ENCODE results near the gene NRTN. TPM values are rescaled to one million over a fixed set of nuclear protein-coding genes. Genes with fewer than 3 reads are reported as not detected.

The NRTN gene
- total and polyA plus RNA-seq, 2 experiments from 2014 or later: 4.0 to 5.5 TPM

DNA sequence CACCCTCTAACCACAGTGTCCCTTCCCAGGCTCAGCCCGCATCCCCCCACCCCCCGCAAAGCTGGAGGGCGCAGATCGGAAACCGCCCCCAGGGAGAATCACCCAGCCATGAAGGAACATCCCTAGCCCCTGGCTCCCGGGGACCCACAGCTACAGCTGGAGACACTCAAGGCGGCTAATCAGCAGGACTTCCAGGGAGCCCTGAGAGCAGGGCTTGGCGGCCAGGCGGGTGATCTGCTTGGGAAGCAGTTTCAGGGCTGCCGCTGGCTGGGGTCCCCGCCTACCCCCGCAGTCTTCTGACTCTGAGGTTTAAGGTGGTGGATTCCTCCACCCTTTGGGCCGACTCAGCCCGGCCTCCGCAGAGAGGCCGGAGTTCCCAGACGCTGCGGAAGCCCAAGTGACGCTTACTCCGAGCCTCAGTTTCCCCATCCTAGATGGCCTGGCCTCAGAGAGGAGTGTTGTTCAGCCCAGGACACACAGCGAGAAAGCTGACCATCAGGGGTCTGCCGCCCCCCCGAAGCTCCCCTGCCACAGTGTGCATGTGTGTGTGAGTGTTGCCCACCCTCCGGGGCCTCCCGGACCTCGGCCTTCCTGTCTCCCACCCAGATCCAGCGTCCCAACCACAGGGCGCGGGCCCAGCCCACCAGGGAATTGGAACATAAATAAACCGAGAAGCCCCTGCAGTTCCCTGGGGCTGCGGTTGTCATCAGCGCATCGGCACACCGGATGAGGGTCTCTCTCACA, 24.9 kb downstream of the NRTN start:
- Histone ChIP-seq H3K9me2 (ENCODE audit: insufficient read depth) (no peaks in the 10 kb centered on the region), H3K4me3 (peak overlapping the region; percentile 86), H3K36me3 (ENCODE audit: insufficient read depth) (no peaks in the 10 kb centered on the region), H3K27me3 (ENCODE audit: insufficient read depth) (no peaks in the 10 kb centered on the region), H3K27ac (ENCODE audit: low read depth) (no peak overlapping the region), H3K4me2 (peak overlapping the region; percentile 97), H3F3A (replicated peaks; ENCODE audit: low read depth) (no peaks in the 10 kb centered on the region), H3K4me1 (ENCODE audit: insufficient read depth) (peaks cover 4% of the 10 kb centered on the region; the same call in 1 of the 2 replicates), H4K20me1 (replicated peaks; ENCODE audit: insufficient read depth) (no peaks in the 10 kb centered on the region), H2AFZ (no peak overlapping the region; the same call in 1 of the 2 replicates), H3K79me2 (replicated peaks; ENCODE audit: insufficient read depth) (no peaks in the 10 kb centered on the region)
- H3K36me3 Mint-ChIP-seq (ENCODE audit: low read depth): no peaks in the 10 kb centered on the region
- ATAC-seq: no peak
- peaks cover 7% of the 10 kb centered on the region for H3K4me1 Mint-ChIP-seq
- peaks cover 22% of the 10 kb centered on the region for H3K27me3 Mint-ChIP-seq (ENCODE audit: insufficient read depth, low read depth, poor library complexity)
- no peak for DNase-seq (ENCODE audit: low spot score)
- H3K4me3 Mint-ChIP-seq: peak overlapping the region; percentile 95
- TF ChIP-seq POLR2AphosphoS5 (IDR thresholded peaks at IDR 0.05; ENCODE audit: low read depth) (no peak), NANOG (IDR thresholded peaks at IDR 0.05; ENCODE audit: borderline replicate concordance) (no peak), ZNF114 (CRISPR knock-in tag; IDR thresholded peaks at IDR 0.05) (no peak), STAT1 (IDR thresholded peaks at IDR 0.05; ENCODE audit: unreplicated experiment) (no peak), ZNF331 (CRISPR knock-in tag; IDR thresholded peaks at IDR 0.05; ENCODE audit: low read depth) (no peak), JUNB (IDR thresholded peaks at IDR 0.05; ENCODE audit: unreplicated experiment) (no peak), CREB1 (CRISPR knock-in tag; IDR thresholded peaks at IDR 0.05; ENCODE audit: low read depth) (no peak), EZH2phosphoT487 (IDR thresholded peaks at IDR 0.05; ENCODE audit: unreplicated experiment) (no peak), EZH2 (IDR thresholded peaks at IDR 0.05; ENCODE audit: low read depth, unreplicated experiment) (no peak)
- TF ChIP-seq, protein P1, sequence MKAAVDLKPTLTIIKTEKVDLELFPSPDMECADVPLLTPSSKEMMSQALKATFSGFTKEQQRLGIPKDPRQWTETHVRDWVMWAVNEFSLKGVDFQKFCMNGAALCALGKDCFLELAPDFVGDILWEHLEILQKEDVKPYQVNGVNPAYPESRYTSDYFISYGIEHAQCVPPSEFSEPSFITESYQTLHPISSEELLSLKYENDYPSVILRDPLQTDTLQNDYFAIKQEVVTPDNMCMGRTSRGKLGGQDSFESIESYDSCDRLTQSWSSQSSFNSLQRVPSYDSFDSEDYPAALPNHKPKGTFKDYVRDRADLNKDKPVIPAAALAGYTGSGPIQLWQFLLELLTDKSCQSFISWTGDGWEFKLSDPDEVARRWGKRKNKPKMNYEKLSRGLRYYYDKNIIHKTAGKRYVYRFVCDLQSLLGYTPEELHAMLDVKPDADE (IDR thresholded peaks at IDR 0.05): no peak
- TF ChIP-seq, protein P2, sequence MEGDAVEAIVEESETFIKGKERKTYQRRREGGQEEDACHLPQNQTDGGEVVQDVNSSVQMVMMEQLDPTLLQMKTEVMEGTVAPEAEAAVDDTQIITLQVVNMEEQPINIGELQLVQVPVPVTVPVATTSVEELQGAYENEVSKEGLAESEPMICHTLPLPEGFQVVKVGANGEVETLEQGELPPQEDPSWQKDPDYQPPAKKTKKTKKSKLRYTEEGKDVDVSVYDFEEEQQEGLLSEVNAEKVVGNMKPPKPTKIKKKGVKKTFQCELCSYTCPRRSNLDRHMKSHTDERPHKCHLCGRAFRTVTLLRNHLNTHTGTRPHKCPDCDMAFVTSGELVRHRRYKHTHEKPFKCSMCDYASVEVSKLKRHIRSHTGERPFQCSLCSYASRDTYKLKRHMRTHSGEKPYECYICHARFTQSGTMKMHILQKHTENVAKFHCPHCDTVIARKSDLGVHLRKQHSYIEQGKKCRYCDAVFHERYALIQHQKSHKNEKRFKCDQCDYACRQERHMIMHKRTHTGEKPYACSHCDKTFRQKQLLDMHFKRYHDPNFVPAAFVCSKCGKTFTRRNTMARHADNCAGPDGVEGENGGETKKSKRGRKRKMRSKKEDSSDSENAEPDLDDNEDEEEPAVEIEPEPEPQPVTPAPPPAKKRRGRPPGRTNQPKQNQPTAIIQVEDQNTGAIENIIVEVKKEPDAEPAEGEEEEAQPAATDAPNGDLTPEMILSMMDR (conservative IDR thresholded peaks at IDR 0.05; ENCODE audit: low read depth in 2 of 2): no peak
- TF ChIP-seq, protein P3, sequence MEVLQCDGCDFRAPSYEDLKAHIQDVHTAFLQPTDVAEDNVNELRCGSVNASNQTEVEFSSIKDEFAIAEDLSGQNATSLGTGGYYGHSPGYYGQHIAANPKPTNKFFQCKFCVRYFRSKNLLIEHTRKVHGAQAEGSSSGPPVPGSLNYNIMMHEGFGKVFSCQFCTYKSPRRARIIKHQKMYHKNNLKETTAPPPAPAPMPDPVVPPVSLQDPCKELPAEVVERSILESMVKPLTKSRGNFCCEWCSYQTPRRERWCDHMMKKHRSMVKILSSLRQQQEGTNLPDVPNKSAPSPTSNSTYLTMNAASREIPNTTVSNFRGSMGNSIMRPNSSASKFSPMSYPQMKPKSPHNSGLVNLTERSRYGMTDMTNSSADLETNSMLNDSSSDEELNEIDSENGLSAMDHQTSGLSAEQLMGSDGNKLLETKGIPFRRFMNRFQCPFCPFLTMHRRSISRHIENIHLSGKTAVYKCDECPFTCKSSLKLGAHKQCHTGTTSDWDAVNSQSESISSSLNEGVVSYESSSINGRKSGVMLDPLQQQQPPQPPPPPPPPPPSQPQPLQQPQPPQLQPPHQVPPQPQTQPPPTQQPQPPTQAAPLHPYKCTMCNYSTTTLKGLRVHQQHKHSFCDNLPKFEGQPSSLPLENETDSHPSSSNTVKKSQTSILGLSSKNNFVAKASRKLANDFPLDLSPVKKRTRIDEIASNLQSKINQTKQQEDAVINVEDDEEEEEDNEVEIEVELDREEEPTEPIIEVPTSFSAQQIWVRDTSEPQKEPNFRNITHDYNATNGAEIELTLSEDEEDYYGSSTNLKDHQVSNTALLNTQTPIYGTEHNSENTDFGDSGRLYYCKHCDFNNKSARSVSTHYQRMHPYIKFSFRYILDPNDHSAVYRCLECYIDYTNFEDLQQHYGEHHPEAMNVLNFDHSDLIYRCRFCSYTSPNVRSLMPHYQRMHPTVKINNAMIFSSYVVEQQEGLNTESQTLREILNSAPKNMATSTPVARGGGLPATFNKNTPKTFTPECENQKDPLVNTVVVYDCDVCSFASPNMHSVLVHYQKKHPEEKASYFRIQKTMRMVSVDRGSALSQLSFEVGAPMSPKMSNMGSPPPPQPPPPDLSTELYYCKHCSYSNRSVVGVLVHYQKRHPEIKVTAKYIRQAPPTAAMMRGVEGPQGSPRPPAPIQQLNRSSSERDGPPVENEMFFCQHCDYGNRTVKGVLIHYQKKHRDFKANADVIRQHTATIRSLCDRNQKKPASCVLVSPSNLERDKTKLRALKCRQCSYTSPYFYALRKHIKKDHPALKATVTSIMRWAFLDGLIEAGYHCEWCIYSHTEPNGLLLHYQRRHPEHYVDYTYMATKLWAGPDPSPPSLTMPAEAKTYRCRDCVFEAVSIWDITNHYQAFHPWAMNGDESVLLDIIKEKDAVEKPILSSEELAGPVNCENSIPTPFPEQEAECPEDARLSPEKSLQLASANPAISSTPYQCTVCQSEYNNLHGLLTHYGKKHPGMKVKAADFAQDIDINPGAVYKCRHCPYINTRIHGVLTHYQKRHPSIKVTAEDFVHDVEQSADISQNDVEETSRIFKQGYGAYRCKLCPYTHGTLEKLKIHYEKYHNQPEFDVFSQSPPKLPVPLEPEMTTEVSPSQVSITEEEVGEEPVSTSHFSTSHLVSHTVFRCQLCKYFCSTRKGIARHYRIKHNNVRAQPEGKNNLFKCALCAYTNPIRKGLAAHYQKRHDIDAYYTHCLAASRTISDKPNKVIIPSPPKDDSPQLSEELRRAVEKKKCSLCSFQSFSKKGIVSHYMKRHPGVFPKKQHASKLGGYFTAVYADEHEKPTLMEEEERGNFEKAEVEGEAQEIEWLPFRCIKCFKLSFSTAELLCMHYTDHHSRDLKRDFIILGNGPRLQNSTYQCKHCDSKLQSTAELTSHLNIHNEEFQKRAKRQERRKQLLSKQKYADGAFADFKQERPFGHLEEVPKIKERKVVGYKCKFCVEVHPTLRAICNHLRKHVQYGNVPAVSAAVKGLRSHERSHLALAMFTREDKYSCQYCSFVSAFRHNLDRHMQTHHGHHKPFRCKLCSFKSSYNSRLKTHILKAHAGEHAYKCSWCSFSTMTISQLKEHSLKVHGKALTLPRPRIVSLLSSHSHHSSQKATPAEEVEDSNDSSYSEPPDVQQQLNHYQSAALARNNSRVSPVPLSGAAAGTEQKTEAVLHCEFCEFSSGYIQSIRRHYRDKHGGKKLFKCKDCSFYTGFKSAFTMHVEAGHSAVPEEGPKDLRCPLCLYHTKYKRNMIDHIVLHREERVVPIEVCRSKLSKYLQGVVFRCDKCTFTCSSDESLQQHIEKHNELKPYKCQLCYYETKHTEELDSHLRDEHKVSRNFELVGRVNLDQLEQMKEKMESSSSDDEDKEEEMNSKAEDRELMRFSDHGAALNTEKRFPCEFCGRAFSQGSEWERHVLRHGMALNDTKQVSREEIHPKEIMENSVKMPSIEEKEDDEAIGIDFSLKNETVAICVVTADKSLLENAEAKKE (CRISPR knock-in tag; IDR thresholded peaks at IDR 0.05): no peak
- TF ChIP-seq, protein P4, sequence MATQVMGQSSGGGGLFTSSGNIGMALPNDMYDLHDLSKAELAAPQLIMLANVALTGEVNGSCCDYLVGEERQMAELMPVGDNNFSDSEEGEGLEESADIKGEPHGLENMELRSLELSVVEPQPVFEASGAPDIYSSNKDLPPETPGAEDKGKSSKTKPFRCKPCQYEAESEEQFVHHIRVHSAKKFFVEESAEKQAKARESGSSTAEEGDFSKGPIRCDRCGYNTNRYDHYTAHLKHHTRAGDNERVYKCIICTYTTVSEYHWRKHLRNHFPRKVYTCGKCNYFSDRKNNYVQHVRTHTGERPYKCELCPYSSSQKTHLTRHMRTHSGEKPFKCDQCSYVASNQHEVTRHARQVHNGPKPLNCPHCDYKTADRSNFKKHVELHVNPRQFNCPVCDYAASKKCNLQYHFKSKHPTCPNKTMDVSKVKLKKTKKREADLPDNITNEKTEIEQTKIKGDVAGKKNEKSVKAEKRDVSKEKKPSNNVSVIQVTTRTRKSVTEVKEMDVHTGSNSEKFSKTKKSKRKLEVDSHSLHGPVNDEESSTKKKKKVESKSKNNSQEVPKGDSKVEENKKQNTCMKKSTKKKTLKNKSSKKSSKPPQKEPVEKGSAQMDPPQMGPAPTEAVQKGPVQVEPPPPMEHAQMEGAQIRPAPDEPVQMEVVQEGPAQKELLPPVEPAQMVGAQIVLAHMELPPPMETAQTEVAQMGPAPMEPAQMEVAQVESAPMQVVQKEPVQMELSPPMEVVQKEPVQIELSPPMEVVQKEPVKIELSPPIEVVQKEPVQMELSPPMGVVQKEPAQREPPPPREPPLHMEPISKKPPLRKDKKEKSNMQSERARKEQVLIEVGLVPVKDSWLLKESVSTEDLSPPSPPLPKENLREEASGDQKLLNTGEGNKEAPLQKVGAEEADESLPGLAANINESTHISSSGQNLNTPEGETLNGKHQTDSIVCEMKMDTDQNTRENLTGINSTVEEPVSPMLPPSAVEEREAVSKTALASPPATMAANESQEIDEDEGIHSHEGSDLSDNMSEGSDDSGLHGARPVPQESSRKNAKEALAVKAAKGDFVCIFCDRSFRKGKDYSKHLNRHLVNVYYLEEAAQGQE (IDR thresholded peaks at IDR 0.05; ENCODE audit: unreplicated experiment): no peak
- H3K9me3 Mint-ChIP-seq: 0 out of 3 replicates have a peak, but pooled peaks cover 2% of the 10 kb centered on the region
- H3K27ac Mint-ChIP-seq: no peak overlapping the region
